OCI-LY1 (cell line): ENCODE measurements around the gene POU5F1.

Experiments
- H2AFZ ChIP-seq: fragments of 200-600 bp; sonication (generic), shearing (Covaris generic); 2 replicates; pipeline ENCODE4 v1.6.0; 2014; ENCODE audit warnings: antibody characterized with exemption, mild to moderate bottlenecking, low read length
- H3F3A ChIP-seq: fragments of 200-600 bp; sonication (generic), shearing (Covaris generic); 2 replicates; pipeline ENCODE4 v1.6.0; 2014; ENCODE audit warnings: mild to moderate bottlenecking, antibody characterized with exemption, low read length, moderate library complexity; ENCODE audit not compliant: insufficient read depth
- H3K27ac ChIP-seq: fragments of 200-600 bp; sonication (generic); 2 replicates; pipeline ENCODE4 v1.5.1; 2014; ENCODE audit warnings: low read length, mixed run types, mild to moderate bottlenecking, low read depth; ENCODE audit not compliant: poor library complexity, severe bottlenecking
- H3K27me3 ChIP-seq: fragments of 200-600 bp; sonication (generic); 2 replicates; pipeline ENCODE4 v1.6.0; 2014; ENCODE audit warnings: antibody characterized with exemption, mild to moderate bottlenecking, low read length, moderate library complexity; ENCODE audit not compliant: insufficient read depth
- H3K36me3 ChIP-seq: fragments of 200-600 bp; sonication (generic); 2 replicates; pipeline ENCODE4 v1.6.1; 2014; ENCODE audit warnings: mild to moderate bottlenecking, antibody characterized with exemption, low read length, moderate library complexity, mixed read lengths; ENCODE audit not compliant: insufficient read depth
- H3K4me1 ChIP-seq: fragments of 200-600 bp; sonication (generic); 2 replicates; pipeline ENCODE4 v1.5.1; 2014; ENCODE audit warnings: mild to moderate bottlenecking, low read length, moderate library complexity; ENCODE audit not compliant: insufficient read depth, severe bottlenecking
- H3K4me2 ChIP-seq: fragments of 200-600 bp; sonication (generic), shearing (Covaris generic); 2 replicates; pipeline ENCODE4 v1.6.1; 2014; ENCODE audit warnings: low read length
- H3K4me3 ChIP-seq: fragments of 200-600 bp; sonication (generic); 2 replicates; pipeline ENCODE4 v1.5.1; 2014; ENCODE audit warnings: low read length, low read depth, mild to moderate bottlenecking, mixed read lengths; ENCODE audit not compliant: poor library complexity, severe bottlenecking
- H3K79me2 ChIP-seq: fragments of 200-600 bp; shearing (Covaris generic); 2 replicates; pipeline ENCODE4 v1.6.1; 2016; ENCODE audit warnings: mixed run types, low read length, mixed read lengths; ENCODE audit not compliant: insufficient read depth
- H3K9ac ChIP-seq: fragments of 200-600 bp; sonication (generic), shearing (Covaris generic); 2 replicates; pipeline ENCODE4 v1.6.1; 2014; ENCODE audit warnings: mild to moderate bottlenecking, low read length, mixed read lengths
- H3K9me2 ChIP-seq: fragments of 200-600 bp; sonication (generic), shearing (Covaris generic); 2 replicates; pipeline ENCODE4 v1.6.1; 2014; ENCODE audit warnings: low read depth, mild to moderate bottlenecking, low read length, mixed read lengths
- H3K9me3 ChIP-seq: fragments of 200-600 bp; shearing (Covaris generic); 2 replicates; pipeline ENCODE4 v1.6.1; 2014; ENCODE audit warnings: low read length, mixed read lengths
- H4K20me1 ChIP-seq: fragments of 200-600 bp; sonication (generic), shearing (Covaris generic); 2 replicates; pipeline ENCODE4 v1.6.0; 2016; ENCODE audit warnings: mild to moderate bottlenecking, low read length; ENCODE audit not compliant: insufficient read depth
- CTCF ChIP-seq: fragments of 200-600 bp; sonication (generic), shearing (Covaris generic); IDR thresholded peaks from 2 replicates; pipeline ENCODE4 v1.5.1; 2017; ENCODE audit warnings: mild to moderate bottlenecking, antibody characterized with exemption, low read length, moderate library complexity, mixed read lengths
- EZH2 ChIP-seq: fragments of 200-600 bp; sonication (generic), shearing (Covaris generic); IDR thresholded peaks from 2 replicates; pipeline ENCODE4 v1.8.0; 2017; ENCODE audit warnings: borderline replicate concordance, mixed run types, mild to moderate bottlenecking, antibody characterized with exemption, low read length, moderate library complexity, mixed read lengths

Gene POU5F1

GRCh38 chr6:31130751-31131150 is 39.7 kb downstream of the POU5F1 start:
- Histone ChIP-seq H3K9me3 (no peaks in the 10 kb centered on the region), H4K20me1 (no peaks in the 10 kb centered on the region), H3K36me3 (no peaks in the 10 kb centered on the region), H3F3A (no peaks in the 10 kb centered on the region), H3K4me1 (no peaks in the 10 kb centered on the region), H3K4me2 (no peak overlapping the region), H3K9ac (no peak overlapping the region), H3K27ac (no peak overlapping the region), H3K4me3 (no peak overlapping the region), H3K27me3 (peaks cover 7% of the 10 kb centered on the region; the same call in 1 of the 2 replicates), H2AFZ (no peak overlapping the region), H3K9me2 (no peaks in the 10 kb centered on the region), H3K79me2 (no peaks in the 10 kb centered on the region)
- TF ChIP-seq EZH2: no peak
- no peak for TF ChIP-seq CTCF

GRCh38 chr6:31129130-31129529 is 41.4 kb downstream of the POU5F1 start:
- H2AFZ ChIP-seq: no peak overlapping the region
- H3K27me3 ChIP-seq: peaks cover 6% of the 10 kb centered on the region; the same call in 1 of the 2 replicates
- H3K4me1 ChIP-seq: no peaks in the 10 kb centered on the region
- no peaks in the 10 kb centered on the region for H3K36me3 ChIP-seq
- H3K9me2 ChIP-seq: no peaks in the 10 kb centered on the region
- H3K4me3 ChIP-seq: no peak overlapping the region
- H4K20me1 ChIP-seq: no peaks in the 10 kb centered on the region
- no peak overlapping the region for H3K9ac ChIP-seq
- no peak overlapping the region for H3K27ac ChIP-seq
- H3K79me2 ChIP-seq: no peaks in the 10 kb centered on the region
- TF ChIP-seq CTCF (no peak), EZH2 (no peak)
- H3K9me3 ChIP-seq: no peaks in the 10 kb centered on the region
- H3F3A ChIP-seq: no peaks in the 10 kb centered on the region
- no peak overlapping the region for H3K4me2 ChIP-seq

- Histone ChIP-seq H3K27me3 (peaks cover 11% of the 10 kb centered on the region; the same call in 1 of the 2 replicates), H3K27ac (no peak overlapping the region), H2AFZ (no peak overlapping the region), H3K9me2 (no peaks in the 10 kb centered on the region), H3K79me2 (no peaks in the 10 kb centered on the region), H3K36me3 (no peaks in the 10 kb centered on the region), H3K9me3 (no peaks in the 10 kb centered on the region), H3K4me2 (no peak overlapping the region), H3F3A (no peaks in the 10 kb centered on the region), H3K4me3 (no peak overlapping the region), H4K20me1 (no peaks in the 10 kb centered on the region), H3K9ac (no peak overlapping the region), H3K4me1 (no peaks in the 10 kb centered on the region)
- no peak for TF ChIP-seq EZH2
- peak; percentile 73 for TF ChIP-seq CTCF
These were observed 42.3 kb downstream of the POU5F1 start for GRCh38 chr6:31128093-31128676.
